ENCODE data around the gene TEDC1. TPM values are rescaled to one million over a fixed set of nuclear protein-coding genes. Genes with fewer than 3 reads are reported as not detected.
A peak's percentile ranks its signal among the peaks of the same experiment; 100 is the strongest.

Gene TEDC1
- polyA plus RNA-seq (2012; rRNA removed): 10.9 and 13.4 TPM in 2 replicates
- polyA plus RNA-seq (2012; cell fraction: cytosol; rRNA removed): 4.4 and 7.2 TPM in 2 replicates
- polyA plus RNA-seq (2012; cell fraction: nucleus; rRNA removed): 33.0 and 74.2 TPM in 2 replicates

DNA sequence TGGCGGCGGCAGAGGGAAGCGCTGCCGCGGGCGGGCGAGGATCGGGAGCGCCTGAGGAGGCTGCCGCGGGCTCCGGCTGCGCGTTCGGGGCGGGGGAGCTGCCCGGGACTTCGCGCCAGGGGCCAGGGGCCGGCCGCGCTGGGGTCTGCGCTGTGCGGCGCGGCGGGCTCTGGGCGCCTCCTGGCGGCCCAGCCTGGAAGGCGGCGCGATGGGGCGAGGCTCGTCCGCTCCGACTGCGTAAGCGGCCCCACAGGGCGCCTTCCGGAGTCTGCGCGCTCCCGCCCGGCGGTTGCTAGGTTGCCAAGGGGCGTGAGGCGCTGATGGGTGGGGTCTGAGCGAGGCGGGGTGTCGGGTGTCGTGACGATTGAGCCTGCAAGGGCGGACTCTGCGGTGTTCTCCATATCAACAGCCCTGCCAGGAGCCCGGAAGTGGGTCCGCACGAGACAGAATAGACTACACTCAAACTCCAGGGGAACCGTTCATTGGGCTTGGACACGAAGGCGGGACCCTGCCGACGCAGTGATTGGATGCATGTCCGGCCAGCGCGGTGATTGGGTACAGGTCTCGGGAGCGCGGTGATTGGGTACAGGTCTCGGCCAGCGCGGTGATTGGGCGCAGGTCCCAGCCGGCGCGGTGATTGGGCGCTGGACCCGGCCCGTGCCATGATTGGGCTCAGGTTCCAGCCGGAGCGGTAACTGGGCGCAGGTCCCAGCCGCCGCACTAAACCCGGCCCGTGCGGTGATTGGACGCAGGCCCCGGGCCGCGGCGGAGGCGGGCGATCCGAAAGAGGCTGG is at the start of gene TEDC1:
TEDC1 (plus strand) TSS at position 675 of the 794 bp plus-strand sequence. CDS start 130 bp downstream, outside the sequence.
- H3K36me3 ChIP-seq (replicated peaks in 1 of 2; ENCODE audit: control insufficient read depth in 1 of 2, insufficient read depth in 2 of 2, low read length in 1 of 2): no peaks in the 10 kb centered on the region
- peaks cover 5 to 27% of the 10 kb centered on the region in 2 experiments; a peak in 2 of 4 replicates for H3K4me1 ChIP-seq (ENCODE audit: control insufficient read depth in 1 of 2, insufficient read depth in 2 of 2, low read depth in 1 of 2, low read length in 1 of 2)
- peaks cover 11% of the 10 kb centered on the region; the same call in 1 of the 2 replicates for H4K20me1 ChIP-seq (ENCODE audit: insufficient read depth)
- ChIA-PET POLR2A (interaction anchor here (1.4 to 2.0 kb wide), 3 partner anchors 10 to 18 kb away, joined by 9 to 14 read pairs (median 10); no protein-coding TSS in a partner anchor), CTCF (interaction anchor here (0.5 to 5.9 kb wide), 44 partner anchors 8 to 505 kb away, joined by 3 to 135 read pairs (median 5); partner anchors contain the start of genes BRF1, CLBA1, NUDT14 and TEX22)
- H3K9ac ChIP-seq: peak within 1 kb of the TSS; percentile 97
- H3F3A ChIP-seq (replicated peaks; ENCODE audit: insufficient read depth): no peaks in the 10 kb centered on the region
- H3K9me3 ChIP-seq: no peaks in the 10 kb centered on the region
- peaks cover 13% of the 10 kb centered on the region; the same call in 1 of the 2 replicates for H3K79me2 ChIP-seq (ENCODE audit: insufficient read depth)
- peak; percentile 95 for DNase-seq
- H3K27ac ChIP-seq (ENCODE audit: low read depth in 2 of 2, low read length in 1 of 2): peak within 1 kb of the TSS; percentile 82 to 91
- no peaks in the 10 kb centered on the region for H3K27me3 ChIP-seq (ENCODE audit: insufficient read depth)
- no peaks in the 10 kb centered on the region for H3K9me2 ChIP-seq
- TF ChIP-seq CHD2 (IDR thresholded peaks at IDR 0.05; ENCODE audit: low read length, partially characterized antibody) (peak; percentile 71), SMC3 (IDR thresholded peaks at IDR 0.05; ENCODE audit: low read depth, low read length) (peak; percentile 87), NFIC (IDR thresholded peaks at IDR 0.05; ENCODE audit: borderline replicate concordance) (no peak), CTCF (IDR thresholded peaks at IDR 0.05) (peak; percentile 63), FOXJ3 (CRISPR knock-in tag; IDR thresholded peaks at IDR 0.05) (peak; percentile 40; the same call in 1 of the 2 replicates), MXI1 (IDR thresholded peaks at IDR 0.05; ENCODE audit: low read depth, low read length) (peak; percentile 85; the same call in 1 of the 2 replicates), TEAD4 (IDR thresholded peaks at IDR 0.05; ENCODE audit: borderline replicate concordance, insufficient read depth) (no peak), GABPA (IDR thresholded peaks at IDR 0.05; ENCODE audit: low read depth) (peak; percentile 93), NRF1 (IDR thresholded peaks at IDR 0.05; ENCODE audit: low read depth, low read length) (peak; percentile 80), RAD21 (IDR thresholded peaks at IDR 0.05; ENCODE audit: low read length) (peak; percentile 73), ELF1 (IDR thresholded peaks at IDR 0.05) (peak; percentile 81), EZH2phosphoT487 (IDR thresholded peaks at IDR 0.05; ENCODE audit: borderline replicate concordance, low read depth) (no peak), RFX5 (IDR thresholded peaks at IDR 0.05; ENCODE audit: low read length) (peak; percentile 40; the same call in 1 of the 2 replicates), PBX3 (IDR thresholded peaks at IDR 0.05) (peak; percentile 60), YY1 (IDR thresholded peaks at IDR 0.05; ENCODE audit: low read depth) (peak; percentile 49; the same call in 1 of the 2 replicates), SIN3A (IDR thresholded peaks at IDR 0.05; ENCODE audit: borderline replicate concordance, low read depth, low read length) (peak; percentile 94)
- TF ChIP-seq, protein P1, sequence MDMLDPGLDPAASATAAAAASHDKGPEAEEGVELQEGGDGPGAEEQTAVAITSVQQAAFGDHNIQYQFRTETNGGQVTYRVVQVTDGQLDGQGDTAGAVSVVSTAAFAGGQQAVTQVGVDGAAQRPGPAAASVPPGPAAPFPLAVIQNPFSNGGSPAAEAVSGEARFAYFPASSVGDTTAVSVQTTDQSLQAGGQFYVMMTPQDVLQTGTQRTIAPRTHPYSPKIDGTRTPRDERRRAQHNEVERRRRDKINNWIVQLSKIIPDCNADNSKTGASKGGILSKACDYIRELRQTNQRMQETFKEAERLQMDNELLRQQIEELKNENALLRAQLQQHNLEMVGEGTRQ (IDR thresholded peaks at IDR 0.05; ENCODE audit: borderline replicate concordance, low read depth, low read length): no peak
- TF ChIP-seq, protein P2, sequence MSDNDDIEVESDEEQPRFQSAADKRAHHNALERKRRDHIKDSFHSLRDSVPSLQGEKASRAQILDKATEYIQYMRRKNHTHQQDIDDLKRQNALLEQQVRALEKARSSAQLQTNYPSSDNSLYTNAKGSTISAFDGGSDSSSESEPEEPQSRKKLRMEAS (IDR thresholded peaks at IDR 0.05; ENCODE audit: low read depth): peak; percentile 48
- TF ChIP-seq, protein P3, sequence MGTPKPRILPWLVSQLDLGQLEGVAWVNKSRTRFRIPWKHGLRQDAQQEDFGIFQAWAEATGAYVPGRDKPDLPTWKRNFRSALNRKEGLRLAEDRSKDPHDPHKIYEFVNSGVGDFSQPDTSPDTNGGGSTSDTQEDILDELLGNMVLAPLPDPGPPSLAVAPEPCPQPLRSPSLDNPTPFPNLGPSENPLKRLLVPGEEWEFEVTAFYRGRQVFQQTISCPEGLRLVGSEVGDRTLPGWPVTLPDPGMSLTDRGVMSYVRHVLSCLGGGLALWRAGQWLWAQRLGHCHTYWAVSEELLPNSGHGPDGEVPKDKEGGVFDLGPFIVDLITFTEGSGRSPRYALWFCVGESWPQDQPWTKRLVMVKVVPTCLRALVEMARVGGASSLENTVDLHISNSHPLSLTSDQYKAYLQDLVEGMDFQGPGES (IDR thresholded peaks at IDR 0.05; ENCODE audit: low read depth, low read length): peak; percentile 68
- 1% methylated on average over 33 of the region's 94 CpGs for WGBS (ENCODE audit: low lambda C conversion rate)
- no peak within 1 kb of the TSS; the same call in 1 of the 2 replicates for H2AFZ ChIP-seq (ENCODE audit: low read depth)
- peak within 1 kb of the TSS; percentile 70 to 82 for H3K4me3 ChIP-seq (ENCODE audit: low read depth in 2 of 2, low read length in 1 of 2)
- peak within 1 kb of the TSS; percentile 96 for H3K4me2 ChIP-seq

Data from SK-N-SH (cell line).